CD4-positive, alpha-beta memory T cell (primary cell): ENCODE data around the gene RBBP8. TPM values are rescaled to one million over a fixed set of nuclear protein-coding genes. Genes with fewer than 3 reads are reported as not detected.
A peak's percentile ranks its signal among the peaks of the same experiment; 100 is the strongest.

Experiments
- CTCF ChIA-PET: fragments of 350-600 bp; sonication (Branson Sonifier 250); formaldehyde crosslinking; loops from one replicate; lab custom pipeline; 2021; ENCODE audit warnings: inconsistent platforms; ENCODE audit not compliant: partially characterized antibody; lab: Charles Lee
- POLR2A ChIA-PET: fragments of 350-600 bp; sonication (Branson Sonifier 250); formaldehyde crosslinking; loops from one replicate; lab custom pipeline; 2021; ENCODE audit not compliant: partially characterized antibody; lab: Charles Lee
- DNase-seq, 5 donors: peaks; one replicate each; pipeline versions ENCODE4 v3.0.0 to v3.0.0-alpha.2; 2020 to 2022; ENCODE audit warnings: mixed read lengths in 1 of 5
- H3K27ac ChIP-seq: one replicate; pipeline ENCODE4 v1.7.0; 2013; ENCODE audit warnings: low read depth, low read length
- H3K27me3 ChIP-seq: 2 replicates; pipeline ENCODE4 v1.7.0; 2013; ENCODE audit warnings: mild to moderate bottlenecking, low read length, moderate library complexity; ENCODE audit not compliant: insufficient read depth
- H3K36me3 ChIP-seq: 2 replicates; pipeline ENCODE4 v1.7.0; 2013; ENCODE audit warnings: mild to moderate bottlenecking, low read length, moderate library complexity; ENCODE audit not compliant: insufficient read depth
- H3K4me1 ChIP-seq: 2 replicates; pipeline ENCODE4 v1.7.0; 2013; ENCODE audit warnings: mild to moderate bottlenecking, low read length, moderate library complexity; ENCODE audit not compliant: insufficient read depth
- H3K4me3 ChIP-seq, 2 donors: one replicate each; pipeline ENCODE4 v1.7.0; 2013; ENCODE audit warnings: low read length in 2 of 2, mild to moderate bottlenecking in 1 of 2
- H3K9me3 ChIP-seq, 2 donors: one replicate each; pipeline ENCODE4 v1.7.0; 2013; ENCODE audit warnings: low read length in 2 of 2, control low read depth in 1 of 2; ENCODE audit not compliant: control insufficient read depth in 1 of 2
- H3K27ac Mint-ChIP-seq, 7 donors: one replicate each; pipeline ENCODE4 v1.8.0; 2020 to 2021; ENCODE audit warnings: mixed read lengths in 7 of 7, mild to moderate bottlenecking in 6 of 7, inconsistent platforms in 3 of 7, moderate library complexity in 3 of 7
- H3K27me3 Mint-ChIP-seq, 2 donors: one replicate each; pipeline ENCODE4 v1.8.0; 2020 to 2021; ENCODE audit warnings: mixed read lengths in 2 of 2
- H3K36me3 Mint-ChIP-seq, 2 donors: one replicate each; pipeline ENCODE4 v1.8.0; 2020 to 2021; ENCODE audit warnings: mixed read lengths in 2 of 2, inconsistent platforms in 1 of 2, mild to moderate bottlenecking in 1 of 2
- H3K4me1 Mint-ChIP-seq, 4 donors: one replicate each; pipeline ENCODE4 v1.8.0; 2020 to 2021; ENCODE audit warnings: mixed read lengths in 4 of 4, mild to moderate bottlenecking in 1 of 4
- H3K4me3 Mint-ChIP-seq, 8 donors: one replicate each; pipeline ENCODE4 v1.8.0; 2020 to 2021; ENCODE audit warnings: mixed read lengths in 8 of 8, mild to moderate bottlenecking in 7 of 8, moderate library complexity in 6 of 8, inconsistent platforms in 3 of 8
- H3K9me3 Mint-ChIP-seq, 8 donors: one replicate each; pipeline ENCODE4 v1.8.0; 2020 to 2021; ENCODE audit warnings: mixed read lengths in 8 of 8, mild to moderate bottlenecking in 5 of 8, inconsistent platforms in 3 of 8, moderate library complexity in 1 of 8
- intact Hi-C: fragments of 100-400 bp; cut with micrococcal nuclease; formaldehyde crosslinking; loops from one replicate; pipeline ENCODE4 v1.15.1; 2023
- polyA plus RNA-seq, 2 donors: library from polyadenylated mRNA; unstranded; fragments of 300-500 nt; fragmentation: Illumina TruSeq; gene quantifications; one replicate each; pipeline ENCODE4 v1.2.3, GENCODE V29; 2021
- total RNA-seq, 2 experiments: library from RNA; stranded (reverse); gene quantifications; one replicate each; pipeline ENCODE4 v1.2.3, GENCODE V29; 2021

The RBBP8 gene
- total and polyA plus RNA-seq, 4 experiments from 2014 or later: 1.4 to 3.0 (median 2.5) TPM

GRCh38 chr18:22928339-22928738 lies 4.8 kb upstream of the RBBP8 start:
- no peaks in the 10 kb centered on the region for H3K9me3 ChIP-seq
- ChIA-PET POLR2A (no interaction called here), CTCF (interaction anchor here (0.9 to 6.5 kb wide), 10 partner anchors 8 to 484 kb away, joined by 3 to 132 read pairs (median 4); no protein-coding TSS in a partner anchor)
- no peaks in the 10 kb centered on the region for H3K36me3 ChIP-seq
- H3K4me3 ChIP-seq: no peak overlapping the region
- Mint-ChIP-seq H3K27me3 (peaks cover 1 to 2% of the 10 kb centered on the region in 2 donors), H3K27ac (no peak overlapping the region), H3K4me3 (no peak overlapping the region), H3K4me1 (peaks cover 3 to 6% (median 5%) of the 10 kb centered on the region in 4 donors), H3K36me3 (peaks cover 0 to 2% of the 10 kb centered on the region in 2 donors), H3K9me3 (no peaks in the 10 kb centered on the region)
- no peak overlapping the region for H3K27ac ChIP-seq
- intact Hi-C loops: no loop called here
- no peaks in the 10 kb centered on the region for H3K27me3 ChIP-seq
- peaks cover 7% of the 10 kb centered on the region for H3K4me1 ChIP-seq
- DNase-seq: no peak

DNA sequence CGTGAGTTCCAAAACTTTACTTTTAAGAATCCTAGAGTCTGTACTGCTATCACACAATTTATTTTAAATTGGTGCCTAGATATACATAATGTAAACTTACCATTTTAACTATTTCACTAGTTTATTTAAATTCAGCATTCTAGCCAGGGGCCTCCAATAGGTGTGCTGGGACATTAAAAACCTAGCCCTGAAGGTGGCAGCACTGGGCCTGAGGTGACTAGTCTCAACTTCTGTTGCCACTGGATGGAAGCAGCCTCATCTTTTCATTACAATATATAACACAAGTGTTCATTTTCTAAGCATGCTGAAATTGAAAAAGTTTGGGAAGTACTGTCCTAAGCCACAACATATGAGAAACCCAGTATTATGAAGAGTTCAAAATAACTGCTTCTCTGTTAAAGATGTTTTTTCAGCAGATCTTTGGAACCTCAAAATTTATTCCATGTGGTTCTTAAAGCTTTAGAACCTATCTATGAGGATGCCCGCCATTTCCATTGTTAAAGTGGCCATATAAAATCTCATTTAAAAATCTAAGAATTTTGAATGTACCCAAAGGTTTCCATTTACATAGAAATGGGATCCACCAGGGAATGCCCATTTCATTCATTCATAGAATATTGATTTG lies 2.9 kb upstream of the RBBP8 start:
- H3K9me3 Mint-ChIP-seq: no peaks in the 10 kb centered on the region
- no peaks in the 10 kb centered on the region for H3K27me3 ChIP-seq
- intact Hi-C loops: loop anchor here (1.0 to 5.0 kb wide), 7 partner anchors 53 to 657 kb away; partner anchors contain the start of genes NPC1, RIOK3 and RMC1
- peak overlapping the region in 1 of 7 donors; percentile 30 for H3K27ac Mint-ChIP-seq
- H3K27ac ChIP-seq: no peak overlapping the region
- H3K9me3 ChIP-seq: no peaks in the 10 kb centered on the region
- H3K4me1 Mint-ChIP-seq: peaks cover 10 to 16% (median 12%) of the 10 kb centered on the region in 4 donors
- CTCF ChIA-PET: interaction anchor here (0.8 to 6.5 kb wide), 11 partner anchors 10 to 482 kb away, joined by 3 to 132 read pairs (median 4); no protein-coding TSS in a partner anchor
- H3K4me3 Mint-ChIP-seq: peak overlapping the region in 2 of 8 donors; percentile 32 to 40
- H3K4me1 ChIP-seq: peaks cover 7% of the 10 kb centered on the region
- peaks cover 0 to 2% of the 10 kb centered on the region in 2 donors for H3K36me3 Mint-ChIP-seq
- POLR2A ChIA-PET: no interaction called here
- H3K36me3 ChIP-seq: no peaks in the 10 kb centered on the region
- no peaks in the 10 kb centered on the region for H3K27me3 Mint-ChIP-seq
- H3K4me3 ChIP-seq: no peak overlapping the region
- DNase-seq: peak; percentile 62 to 75 (median 68)

GRCh38 chr18:22932885-22933205 lies 283 bp upstream of the RBBP8 start:
- Histone ChIP-seq H3K4me1 (peaks cover 7% of the 10 kb centered on the region), H3K36me3 (no peaks in the 10 kb centered on the region), H3K27ac (peak overlapping the region; percentile 82), H3K27me3 (no peaks in the 10 kb centered on the region), H3K9me3 (no peaks in the 10 kb centered on the region), H3K4me3 (peak overlapping the region; percentile 59 to 90)
- Mint-ChIP-seq H3K36me3 (peaks cover 0 to 2% of the 10 kb centered on the region in 2 donors), H3K9me3 (no peaks in the 10 kb centered on the region), H3K4me3 (peak overlapping the region; percentile 85 to 94 (median 88)), H3K27me3 (no peaks in the 10 kb centered on the region), H3K27ac (peak overlapping the region; percentile 36 to 94 (median 81)), H3K4me1 (peaks cover 10 to 16% (median 12%) of the 10 kb centered on the region in 4 donors)
- ChIA-PET CTCF (interaction anchor here (0.5 to 6.5 kb wide), 9 partner anchors 16 to 480 kb away, joined by 3 to 132 read pairs (median 4); no protein-coding TSS in a partner anchor), POLR2A (interaction anchor here (0.8 to 1.3 kb wide), 5 partner anchors 14 to 479 kb away, joined by 3 to 5 read pairs (median 4); no protein-coding TSS in a partner anchor)
- no peak for DNase-seq
- intact Hi-C loops: loop anchor here (2.0 to 5.0 kb wide), 5 partner anchors 138 to 654 kb away; partner anchors contain the start of genes NPC1, RIOK3 and RMC1

- ChIA-PET POLR2A (interaction anchor here (1.3 kb wide), 1 partner anchor 50 kb away, joined by 5 read pairs; no protein-coding TSS in a partner anchor), CTCF (interaction anchor here (6.5 kb wide), 1 partner anchor 46 kb away, joined by 132 read pairs; no protein-coding TSS in a partner anchor)
- Histone ChIP-seq H3K27me3 (no peaks in the 10 kb centered on the region), H3K36me3 (no peaks in the 10 kb centered on the region), H3K4me1 (peaks cover 7% of the 10 kb centered on the region), H3K27ac (peak overlapping the region; percentile 82), H3K9me3 (no peaks in the 10 kb centered on the region), H3K4me3 (peak overlapping the region; percentile 59 to 90)
- DNase-seq: no peak
- Mint-ChIP-seq H3K4me1 (peaks cover 10 to 16% (median 12%) of the 10 kb centered on the region in 4 donors), H3K36me3 (peaks cover 0 to 2% of the 10 kb centered on the region in 2 donors), H3K9me3 (no peaks in the 10 kb centered on the region), H3K4me3 (peak overlapping the region; percentile 85 to 94 (median 88)), H3K27me3 (no peaks in the 10 kb centered on the region), H3K27ac (peak overlapping the region; percentile 62 to 98 (median 93))
- intact Hi-C loops: loop anchor here (2.0 to 5.0 kb wide), 5 partner anchors 137 to 653 kb away; partner anchors contain the start of genes NPC1, RIOK3 and RMC1
These were observed 867 bp downstream of the RBBP8 start for GRCh38 chr18:22933966-22934423.

DNA sequence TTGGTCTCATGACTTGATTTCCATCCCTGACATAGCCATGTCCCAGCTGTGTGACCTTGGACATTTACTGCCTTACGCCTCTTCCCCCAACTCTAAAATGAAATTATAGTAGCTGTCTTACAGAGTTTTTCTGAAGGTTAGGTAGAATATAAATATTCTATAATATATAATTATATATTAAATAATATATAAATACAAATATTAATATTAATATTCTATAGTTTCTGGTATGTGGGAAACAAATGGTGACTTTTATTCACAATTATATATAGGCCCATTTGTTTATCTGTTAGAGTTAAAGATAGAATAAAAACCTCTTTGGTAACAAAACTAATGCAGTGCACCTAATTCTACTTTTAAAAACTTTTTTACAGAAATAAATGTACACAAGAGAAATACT lies 1.7 kb downstream of the RBBP8 start:
- Histone ChIP-seq H3K9me3 (no peaks in the 10 kb centered on the region), H3K27ac (no peak overlapping the region), H3K4me3 (no peak overlapping the region), H3K4me1 (peaks cover 7% of the 10 kb centered on the region), H3K36me3 (no peaks in the 10 kb centered on the region), H3K27me3 (no peaks in the 10 kb centered on the region)
- Mint-ChIP-seq H3K9me3 (no peaks in the 10 kb centered on the region), H3K36me3 (peaks cover 0 to 2% of the 10 kb centered on the region in 2 donors), H3K27me3 (no peaks in the 10 kb centered on the region), H3K4me1 (peaks cover 11 to 16% (median 13%) of the 10 kb centered on the region in 4 donors), H3K27ac (peak overlapping the region in 2 of 7 donors; percentile 30 to 93), H3K4me3 (peak overlapping the region in 5 of 8 donors; percentile 36 to 68 (median 58))
- intact Hi-C loops: loop anchor here (5.0 kb wide), 4 partner anchors 298 to 653 kb away; partner anchors contain the start of genes NPC1, RIOK3 and RMC1
- ChIA-PET POLR2A (no interaction called here), CTCF (interaction anchor here (0.8 to 1.5 kb wide), 3 partner anchors 8 to 48 kb away, joined by 3 to 6 read pairs (median 5); no protein-coding TSS in a partner anchor)
- no peak for DNase-seq

DNA sequence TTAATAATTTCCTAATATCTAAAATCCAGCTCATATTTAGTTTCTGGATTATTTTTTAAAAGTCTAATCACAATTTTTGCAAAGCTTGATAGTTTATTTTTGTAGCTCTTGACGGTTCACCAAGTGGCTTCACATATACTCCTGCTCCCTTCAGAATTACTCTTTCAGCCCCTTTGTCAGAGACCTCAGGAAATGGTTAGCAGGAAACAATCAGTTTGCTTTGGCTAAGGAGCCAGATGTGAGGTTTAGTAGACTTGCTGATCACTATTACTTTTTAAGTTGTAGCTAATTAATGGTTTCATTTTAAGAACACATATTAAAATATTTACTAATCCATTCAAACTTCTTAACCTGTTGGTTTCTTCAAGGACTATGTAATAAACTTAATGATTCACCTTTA lies 2.3 kb downstream of the RBBP8 start:
- Mint-ChIP-seq H3K4me1 (peaks cover 11 to 16% (median 13%) of the 10 kb centered on the region in 4 donors), H3K27me3 (no peaks in the 10 kb centered on the region), H3K4me3 (no peak overlapping the region), H3K27ac (peak overlapping the region in 1 of 7 donors; percentile 15), H3K9me3 (no peaks in the 10 kb centered on the region), H3K36me3 (peaks cover 0 to 2% of the 10 kb centered on the region in 2 donors)
- DNase-seq: no peak
- peaks cover 7% of the 10 kb centered on the region for H3K4me1 ChIP-seq
- no peaks in the 10 kb centered on the region for H3K9me3 ChIP-seq
- H3K4me3 ChIP-seq: no peak overlapping the region
- no peaks in the 10 kb centered on the region for H3K27me3 ChIP-seq
- intact Hi-C loops: no loop called here
- H3K36me3 ChIP-seq: no peaks in the 10 kb centered on the region
- POLR2A ChIA-PET: no interaction called here
- H3K27ac ChIP-seq: no peak overlapping the region
- CTCF ChIA-PET: interaction anchor here (0.8 to 1.5 kb wide), 3 partner anchors 9 to 47 kb away, joined by 3 to 6 read pairs (median 5); no protein-coding TSS in a partner anchor

DNA sequence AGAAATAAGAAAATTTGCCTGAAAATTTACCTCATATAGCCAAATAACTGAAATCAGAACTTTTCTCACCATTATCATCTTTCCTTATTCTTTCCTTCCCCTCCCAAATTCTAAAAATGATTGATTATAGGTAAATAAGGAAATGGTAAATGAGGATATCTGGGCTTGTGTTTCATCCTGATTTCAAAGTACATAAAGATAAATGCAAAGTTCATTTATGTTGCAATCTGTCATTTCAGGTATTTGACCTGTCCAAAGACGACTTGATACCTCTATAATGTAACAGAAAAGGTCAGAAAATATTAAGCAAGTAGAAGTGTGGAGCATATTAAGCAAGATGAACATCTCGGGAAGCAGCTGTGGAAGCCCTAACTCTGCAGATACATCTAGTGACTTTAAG lies 3.4 kb downstream of the RBBP8 start:
- Mint-ChIP-seq H3K4me1 (peaks cover 11 to 16% (median 13%) of the 10 kb centered on the region in 4 donors), H3K9me3 (no peaks in the 10 kb centered on the region), H3K4me3 (no peak overlapping the region), H3K36me3 (peaks cover 0 to 2% of the 10 kb centered on the region in 2 donors), H3K27ac (no peak overlapping the region), H3K27me3 (no peaks in the 10 kb centered on the region)
- Histone ChIP-seq H3K9me3 (no peaks in the 10 kb centered on the region), H3K4me1 (peaks cover 7% of the 10 kb centered on the region), H3K27me3 (no peaks in the 10 kb centered on the region), H3K36me3 (no peaks in the 10 kb centered on the region), H3K4me3 (no peak overlapping the region), H3K27ac (no peak overlapping the region)
- ChIA-PET CTCF (no interaction called here), POLR2A (no interaction called here)
- intact Hi-C loops: no loop called here
- DNase-seq: no peak
